IPS-18a (cell line): ENCODE data around the gene CHTF8.
A peak's percentile ranks its signal among the peaks of the same experiment; 100 is the strongest.
"Not testable (repeated sequence)": the region's sequence is repeated elsewhere in the genome, so short reads cannot be mapped to it uniquely, and the experiment has no call there.

Experiments
- H3K27ac ChIP-seq: one replicate; pipeline ENCODE4 v1.5.1; 2013; ENCODE audit warnings: low read length
- H3K27me3 ChIP-seq: one replicate; pipeline ENCODE4 v1.6.1; 2013; ENCODE audit warnings: mild to moderate bottlenecking, low read length; ENCODE audit not compliant: control insufficient read depth, insufficient read depth
- H3K36me3 ChIP-seq: one replicate; pipeline ENCODE4 v1.6.1; 2013; ENCODE audit warnings: low read depth, low read length; ENCODE audit not compliant: control insufficient read depth
- H3K4me1 ChIP-seq: one replicate; pipeline ENCODE4 v1.6.1; 2013; ENCODE audit warnings: low read depth, low read length; ENCODE audit not compliant: control insufficient read depth
- H3K4me3 ChIP-seq: one replicate; pipeline ENCODE4 v1.5.1; 2013; ENCODE audit warnings: low read length
- H3K9ac ChIP-seq: one replicate; pipeline ENCODE4 v1.6.1; 2013; ENCODE audit warnings: mild to moderate bottlenecking, low read length, moderate library complexity
- H3K9me3 ChIP-seq: one replicate; pipeline ENCODE4 v1.6.1; 2013; ENCODE audit warnings: low read depth, low read length; ENCODE audit not compliant: control insufficient read depth

The CHTF8 gene

DNA sequence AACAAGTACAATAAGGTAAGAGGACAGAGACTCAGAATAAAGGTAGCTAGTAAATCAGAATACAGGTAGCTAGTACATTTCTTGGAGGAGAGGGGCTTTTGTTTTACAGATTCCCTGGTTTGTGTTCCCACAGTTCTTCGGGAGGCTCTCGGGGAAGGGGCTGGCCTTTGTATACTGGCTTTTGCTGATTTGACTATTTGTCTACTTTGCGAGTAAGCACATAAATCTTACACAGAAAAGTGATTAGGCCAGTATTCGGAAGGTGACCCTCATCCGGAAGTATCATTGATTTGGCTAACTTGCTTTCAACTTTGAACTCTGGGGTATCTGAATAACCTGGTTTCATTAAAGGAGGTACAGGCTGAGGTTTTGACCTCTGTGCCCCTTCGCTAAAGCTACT lies 33.2 kb upstream of the CHTF8 start:
- no peaks in the 10 kb centered on the region for H3K9me3 ChIP-seq
- H3K4me3 ChIP-seq: no peak overlapping the region
- H3K9ac ChIP-seq: no peak overlapping the region
- H3K27me3 ChIP-seq: no peaks in the 10 kb centered on the region
- no peaks in the 10 kb centered on the region for H3K4me1 ChIP-seq
- no peak overlapping the region for H3K27ac ChIP-seq
- peaks cover 77% of the 10 kb centered on the region for H3K36me3 ChIP-seq

DNA sequence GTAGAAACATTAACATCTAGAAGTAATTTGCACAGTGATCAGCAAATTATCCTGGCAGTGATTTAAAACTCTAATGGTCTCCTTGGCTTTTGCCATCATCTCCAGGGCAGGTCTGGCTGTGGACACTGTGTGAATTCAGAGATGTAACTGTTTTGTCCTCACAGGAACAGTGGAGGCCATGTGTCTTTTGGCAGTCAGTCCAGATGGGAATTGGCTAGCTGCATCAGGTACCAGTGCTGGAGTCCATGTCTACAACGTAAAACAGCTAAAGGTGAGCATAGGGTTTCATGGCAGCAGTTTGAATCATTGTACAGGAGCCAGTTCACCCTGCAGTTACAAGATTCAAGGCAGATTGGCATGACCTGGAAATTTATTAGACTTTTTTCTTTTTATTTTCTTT lies 27.8 kb upstream of the CHTF8 start:
- no peak overlapping the region for H3K9ac ChIP-seq
- peaks cover 73% of the 10 kb centered on the region for H3K36me3 ChIP-seq
- no peaks in the 10 kb centered on the region for H3K9me3 ChIP-seq
- no peak overlapping the region for H3K27ac ChIP-seq
- no peaks in the 10 kb centered on the region for H3K27me3 ChIP-seq
- H3K4me1 ChIP-seq: no peaks in the 10 kb centered on the region
- no peak overlapping the region for H3K4me3 ChIP-seq

DNA sequence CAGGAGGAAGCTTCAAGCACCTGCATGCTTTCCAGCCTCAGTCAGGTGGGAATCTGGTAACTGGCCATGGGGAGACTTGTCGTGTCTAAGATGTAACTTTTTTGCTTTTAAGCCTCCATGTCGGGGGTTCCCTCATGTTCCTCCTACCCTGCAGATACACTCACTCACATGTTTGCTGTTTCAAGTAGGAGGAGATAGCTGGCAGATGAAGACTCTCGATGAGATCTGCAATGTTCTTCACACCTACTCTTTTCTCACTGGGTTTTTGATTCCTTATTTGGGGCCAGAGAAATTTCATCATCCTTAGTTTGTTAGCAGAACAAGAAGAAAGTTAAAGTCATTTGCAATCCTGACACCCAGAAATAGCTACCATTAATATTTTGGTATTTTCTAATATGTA lies 24.8 kb upstream of the CHTF8 start:
- H3K36me3 ChIP-seq: peaks cover 78% of the 10 kb centered on the region
- H3K27me3 ChIP-seq: no peaks in the 10 kb centered on the region
- no peak overlapping the region for H3K9ac ChIP-seq
- H3K4me3 ChIP-seq: no peak overlapping the region
- H3K4me1 ChIP-seq: no peaks in the 10 kb centered on the region
- H3K9me3 ChIP-seq: no peaks in the 10 kb centered on the region
- no peak overlapping the region for H3K27ac ChIP-seq

DNA sequence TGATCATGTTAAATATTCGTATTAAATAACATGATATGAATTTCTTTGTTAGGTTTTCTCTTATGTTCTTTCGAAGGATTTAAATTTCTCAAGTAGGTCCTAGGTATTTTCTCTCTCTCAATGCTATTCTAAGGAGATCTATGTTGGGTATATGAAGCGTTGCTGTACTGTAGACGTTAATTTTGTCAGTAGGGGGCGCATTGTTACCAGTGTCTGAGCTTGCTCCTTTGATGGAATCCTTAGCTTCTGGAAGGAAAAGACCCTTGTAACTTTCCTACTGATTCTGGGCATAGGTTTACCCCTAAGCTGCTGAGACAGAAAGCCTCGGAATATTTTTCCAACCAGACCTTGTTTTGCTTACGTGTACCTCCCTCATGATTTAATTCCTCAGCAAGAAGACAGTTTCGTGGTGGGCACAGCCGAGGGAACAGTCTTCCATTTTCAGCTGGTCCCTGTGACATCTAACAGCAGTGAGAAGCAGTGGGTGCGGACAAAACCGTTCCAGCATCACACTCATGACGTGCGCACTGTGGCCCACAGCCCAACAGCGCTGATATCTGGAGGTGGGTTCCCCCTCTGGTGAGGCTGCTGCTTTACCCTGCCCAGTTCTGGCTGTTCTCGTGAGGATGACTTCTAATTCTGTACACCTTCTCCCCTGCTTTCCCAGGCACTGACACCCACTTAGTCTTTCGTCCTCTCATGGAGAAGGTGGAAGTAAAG lies 17.9 kb upstream of the CHTF8 start:
- H3K27ac ChIP-seq: no peak overlapping the region
- H3K4me1 ChIP-seq: no peaks in the 10 kb centered on the region
- no peaks in the 10 kb centered on the region for H3K9me3 ChIP-seq
- H3K27me3 ChIP-seq: no peaks in the 10 kb centered on the region
- H3K4me3 ChIP-seq: no peak overlapping the region
- peaks cover 74% of the 10 kb centered on the region for H3K36me3 ChIP-seq
- no peak overlapping the region for H3K9ac ChIP-seq

DNA sequence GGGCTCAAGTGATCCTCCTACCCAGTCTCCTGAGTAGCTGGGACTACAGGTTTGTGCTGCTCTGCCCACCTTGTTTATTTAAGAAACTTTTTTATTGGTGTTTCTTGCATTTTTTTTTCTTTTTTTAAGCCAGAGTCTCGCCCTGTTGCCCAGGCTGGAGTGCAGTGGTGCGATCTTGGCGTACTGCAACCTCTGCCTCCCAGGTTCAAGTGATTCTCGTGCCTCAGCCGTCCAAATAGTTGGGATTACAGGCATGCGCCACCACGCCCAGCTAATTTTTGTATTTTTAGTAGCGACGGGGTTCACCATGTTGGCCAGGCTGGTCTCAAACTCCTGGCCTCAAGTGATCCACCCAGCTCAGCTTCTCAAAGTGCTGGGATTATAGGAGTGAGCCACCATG lies 17.2 kb upstream of the CHTF8 start:
- not testable (repeated sequence) for H3K4me3 ChIP-seq, H3K27me3 ChIP-seq, H3K9ac ChIP-seq, H3K9me3 ChIP-seq, H3K4me1 ChIP-seq, H3K27ac ChIP-seq
- peaks cover 74% of the 10 kb centered on the region for H3K36me3 ChIP-seq

DNA sequence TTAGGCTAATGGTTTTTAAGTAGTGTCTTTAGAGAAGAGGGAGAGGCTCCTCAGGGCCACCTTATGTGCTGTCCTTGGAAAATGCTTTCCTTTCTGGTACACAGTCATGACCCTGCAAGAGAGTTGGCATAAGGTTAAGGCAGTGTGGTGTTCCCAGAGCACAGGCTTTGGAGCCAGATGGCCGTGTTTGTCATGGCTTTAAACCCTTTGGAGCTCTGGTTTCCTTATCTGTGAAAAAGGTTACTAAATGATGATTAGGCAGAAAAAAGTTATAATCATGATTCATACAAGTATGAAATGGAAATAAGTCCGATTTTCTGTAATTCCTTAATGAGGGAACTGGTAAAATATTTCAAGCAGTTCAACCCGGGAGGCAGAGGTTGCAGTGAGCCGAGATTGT lies 13.3 kb upstream of the CHTF8 start:
- Histone ChIP-seq H3K27me3 (no peaks in the 10 kb centered on the region), H3K4me1 (no peaks in the 10 kb centered on the region), H3K27ac (no peak overlapping the region), H3K9ac (no peak overlapping the region), H3K4me3 (no peak overlapping the region), H3K36me3 (peaks cover 73% of the 10 kb centered on the region), H3K9me3 (no peaks in the 10 kb centered on the region)

DNA sequence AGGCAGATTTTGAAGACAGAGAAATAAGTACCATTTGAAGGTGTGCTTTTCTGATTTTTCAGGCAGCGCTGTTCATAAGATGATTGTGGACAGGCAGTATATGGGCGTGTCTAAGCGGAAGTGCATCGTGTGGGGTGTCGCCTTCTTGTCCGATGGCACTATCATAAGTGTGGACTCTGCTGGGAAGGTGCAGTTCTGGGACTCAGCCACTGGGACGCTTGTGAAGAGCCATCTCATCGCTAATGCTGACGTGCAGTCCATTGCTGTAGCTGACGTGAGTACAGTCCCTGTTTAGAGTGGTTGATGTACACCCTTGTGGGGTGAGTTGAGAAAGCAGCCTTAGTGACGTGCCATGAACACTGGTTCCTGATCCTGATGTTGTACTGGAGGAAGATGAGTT lies 10.7 kb upstream of the CHTF8 start:
- no peak overlapping the region for H3K4me3 ChIP-seq

DNA sequence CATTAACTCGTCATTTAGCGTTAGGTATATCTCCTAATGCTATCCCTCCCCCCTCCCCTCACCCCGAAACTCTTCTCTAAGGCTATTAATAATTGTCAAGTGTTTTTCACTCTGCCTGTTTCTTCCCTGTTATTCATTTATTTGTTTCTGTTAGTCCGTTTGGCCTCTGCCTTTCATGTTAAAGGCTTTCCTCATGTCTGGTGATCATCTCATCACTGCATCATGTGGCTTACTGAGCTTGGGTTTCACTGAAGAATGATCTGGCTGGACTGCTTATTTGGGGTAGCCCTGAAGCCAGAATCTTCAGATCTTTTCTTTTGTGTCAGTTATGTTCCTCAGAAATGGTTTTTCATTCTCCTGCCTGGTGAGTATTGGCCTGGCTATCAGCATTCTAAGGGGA lies 9.5 kb upstream of the CHTF8 start:
- peaks cover 85% of the 10 kb centered on the region for H3K36me3 ChIP-seq

More for the DNA sequence above, 10.7 kb upstream of the CHTF8 start:
- no peak overlapping the region for H3K9ac ChIP-seq
- no peaks in the 10 kb centered on the region for H3K27me3 ChIP-seq
- peaks cover 77% of the 10 kb centered on the region for H3K36me3 ChIP-seq
- no peaks in the 10 kb centered on the region for H3K9me3 ChIP-seq
- H3K4me1 ChIP-seq: no peaks in the 10 kb centered on the region
- no peak overlapping the region for H3K27ac ChIP-seq

DNA sequence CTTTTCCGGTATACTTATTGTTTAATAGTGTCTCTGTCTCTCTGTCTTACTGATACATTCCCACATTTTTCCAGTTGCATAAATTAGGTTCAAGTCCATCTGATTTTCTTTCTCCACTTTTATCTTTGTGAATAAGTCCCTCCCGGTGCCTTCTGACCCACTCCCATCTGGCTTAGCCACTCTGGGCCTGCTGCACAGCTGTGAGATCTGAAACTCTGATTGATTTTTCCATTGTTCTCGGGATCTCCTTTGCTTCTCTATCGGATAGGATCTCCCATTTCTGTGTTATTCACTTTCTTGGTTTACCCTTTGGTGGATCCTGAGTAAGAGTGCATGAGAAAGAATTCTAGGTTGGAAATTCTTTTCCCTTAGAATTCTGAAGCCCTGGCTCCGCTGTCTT lies 8.6 kb upstream of the CHTF8 start:
- no peak overlapping the region for H3K27ac ChIP-seq
- H3K36me3 ChIP-seq: peaks cover 86% of the 10 kb centered on the region
- H3K4me3 ChIP-seq: no peak overlapping the region
- H3K9me3 ChIP-seq: no peaks in the 10 kb centered on the region
- H3K4me1 ChIP-seq: no peaks in the 10 kb centered on the region
- H3K27me3 ChIP-seq: no peaks in the 10 kb centered on the region
- no peak overlapping the region for H3K9ac ChIP-seq

More for the DNA sequence above, 9.5 kb upstream of the CHTF8 start:
- H3K27me3 ChIP-seq: no peaks in the 10 kb centered on the region
- no peak overlapping the region for H3K27ac ChIP-seq
- H3K4me1 ChIP-seq: no peaks in the 10 kb centered on the region
- H3K9ac ChIP-seq: no peak overlapping the region
- H3K4me3 ChIP-seq: no peak overlapping the region
- H3K9me3 ChIP-seq: no peaks in the 10 kb centered on the region

DNA sequence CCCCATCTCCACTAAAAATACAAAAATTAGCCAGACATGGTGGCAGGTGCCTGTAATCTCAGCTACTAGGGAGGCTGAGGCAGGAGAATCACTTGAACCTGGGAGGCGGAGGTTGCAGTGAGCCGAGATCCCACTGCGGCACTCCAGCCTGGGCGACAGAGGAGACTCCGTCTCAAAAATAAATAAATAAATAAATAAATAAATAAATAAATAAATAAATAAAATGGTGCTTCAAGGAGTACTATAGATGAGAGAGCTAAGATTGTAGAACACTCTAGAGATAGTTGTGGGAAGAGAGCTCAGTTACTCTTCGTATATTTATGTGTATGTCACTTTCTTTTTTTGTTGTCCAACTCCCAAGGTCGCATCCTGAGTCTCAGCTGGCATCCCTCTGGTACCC lies 7.1 kb upstream of the CHTF8 start:
- not testable (repeated sequence) for H3K27me3 ChIP-seq, H3K27ac ChIP-seq, H3K4me1 ChIP-seq, H3K9me3 ChIP-seq, H3K9ac ChIP-seq, H3K4me3 ChIP-seq
- peaks cover 71% of the 10 kb centered on the region for H3K36me3 ChIP-seq

DNA sequence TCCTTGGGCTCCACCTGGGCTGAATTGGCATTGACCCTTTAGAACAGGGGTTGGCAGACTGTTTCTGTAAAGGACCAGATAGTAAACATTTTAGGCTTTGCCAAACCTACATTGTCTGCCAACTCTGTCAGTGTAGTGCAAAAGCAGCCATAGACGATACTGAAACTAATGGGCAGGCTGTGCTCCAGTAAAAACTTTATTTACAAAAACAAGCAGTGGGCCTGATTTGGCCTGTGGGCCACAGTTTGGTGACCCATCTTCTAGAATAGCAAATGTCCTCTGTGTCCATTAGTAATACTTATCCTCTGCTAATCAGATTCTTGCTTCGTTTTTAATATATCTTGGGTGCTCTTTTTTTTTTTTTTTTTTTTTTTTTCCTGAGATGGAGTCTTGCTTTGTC lies 6.2 kb upstream of the CHTF8 start:
- no peak overlapping the region for H3K9ac ChIP-seq
- H3K27me3 ChIP-seq: no peaks in the 10 kb centered on the region
- H3K9me3 ChIP-seq: no peaks in the 10 kb centered on the region
- no peaks in the 10 kb centered on the region for H3K4me1 ChIP-seq
- H3K27ac ChIP-seq: no peak overlapping the region
- H3K36me3 ChIP-seq: peaks cover 71% of the 10 kb centered on the region
- H3K4me3 ChIP-seq: no peak overlapping the region

DNA sequence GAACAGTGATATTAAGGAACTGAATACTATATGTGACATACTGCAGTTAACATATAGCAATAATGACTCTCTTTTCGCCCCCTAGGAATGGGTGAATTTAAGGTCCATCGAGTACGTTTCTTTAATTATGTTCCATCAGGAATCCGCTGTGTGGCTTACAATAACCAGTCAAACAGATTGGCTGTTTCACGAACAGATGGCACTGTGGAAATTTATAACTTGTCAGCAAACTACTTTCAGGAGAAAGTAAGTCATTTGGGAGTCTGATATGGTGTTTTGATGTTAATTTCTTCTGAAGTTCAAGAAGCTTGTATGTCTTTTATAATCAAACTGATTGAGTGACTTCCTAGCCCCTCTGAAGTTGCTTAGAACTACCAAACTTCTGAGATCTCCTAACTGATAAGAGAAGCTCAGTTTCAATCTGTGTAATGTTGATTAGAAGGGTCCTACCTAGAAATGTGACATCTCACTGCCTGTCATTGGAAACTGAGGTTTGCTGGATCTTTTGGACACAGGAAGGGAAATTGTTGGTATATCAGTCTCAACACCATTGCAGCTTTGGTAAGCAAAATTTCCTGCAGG lies 1.1 kb upstream of the CHTF8 start:
- peaks cover 10% of the 10 kb centered on the region for H3K4me1 ChIP-seq
- peaks cover 27% of the 10 kb centered on the region for H3K36me3 ChIP-seq
- H3K9ac ChIP-seq: peak overlapping the region; percentile 74
- no peaks in the 10 kb centered on the region for H3K27me3 ChIP-seq
- no peaks in the 10 kb centered on the region for H3K9me3 ChIP-seq
- peak overlapping the region; percentile 79 for H3K4me3 ChIP-seq
- no peak overlapping the region for H3K27ac ChIP-seq
